ENCODE results near the gene SIRPA.

Gene SIRPA

GRCh38 chr20:1870323-1870722 is 24.9 kb upstream of the SIRPA start:
- DNase-seq (ENCODE audit: low read depth in 2 of 2): no peak

- DNase-seq (ENCODE audit: low read depth in 2 of 2): no peak
These were observed 24.2 kb upstream of the SIRPA start for GRCh38 chr20:1870792-1871550.

- DNase-seq (ENCODE audit: low read depth in 2 of 2): no peak
These were observed 23.3 kb upstream of the SIRPA start for GRCh38 chr20:1871807-1872458.

GRCh38 chr20:1872459-1873097 is 22.6 kb upstream of the SIRPA start:
- DNase-seq (ENCODE audit: low read depth in 2 of 2): no peak

GRCh38 chr20:1874450-1875182 is 20.6 kb upstream of the SIRPA start:
- no peak for DNase-seq (ENCODE audit: low read depth in 2 of 2)

GRCh38 chr20:1875183-1875554 is 20.0 kb upstream of the SIRPA start:
- DNase-seq (ENCODE audit: low read depth in 2 of 2): no peak

- DNase-seq (ENCODE audit: low read depth in 2 of 2): no peak
These were observed 19.4 kb upstream of the SIRPA start for GRCh38 chr20:1875762-1876161.

GRCh38 chr20:1876217-1876921 is 18.8 kb upstream of the SIRPA start:
- DNase-seq (ENCODE audit: low read depth in 2 of 2): no peak

GRCh38 chr20:1876975-1877608 is 18.1 kb upstream of the SIRPA start:
- DNase-seq (ENCODE audit: low read depth in 2 of 2): no peak

- no peak for DNase-seq (ENCODE audit: low read depth in 2 of 2)
These were observed 17.5 kb upstream of the SIRPA start for GRCh38 chr20:1877609-1878200.

- DNase-seq (ENCODE audit: low read depth in 2 of 2): no peak
These were observed 15.8 kb upstream of the SIRPA start for GRCh38 chr20:1879369-1879768.

- DNase-seq (ENCODE audit: low read depth in 2 of 2): no peak
These were observed 15.3 kb upstream of the SIRPA start for GRCh38 chr20:1879934-1880333.

GRCh38 chr20:1880529-1881239 is 14.5 kb upstream of the SIRPA start:
- DNase-seq (ENCODE audit: low read depth in 2 of 2): no peak

GRCh38 chr20:1881240-1881835 is 13.9 kb upstream of the SIRPA start:
- no peak for DNase-seq (ENCODE audit: low read depth in 2 of 2)

GRCh38 chr20:1882026-1882425 is 13.2 kb upstream of the SIRPA start:
- DNase-seq (ENCODE audit: low read depth in 2 of 2): no peak

GRCh38 chr20:1883986-1884385 is 11.2 kb upstream of the SIRPA start:
- no peak for DNase-seq (ENCODE audit: low read depth in 2 of 2)

- DNase-seq (ENCODE audit: low read depth in 2 of 2): no peak
These were observed 10.0 kb upstream of the SIRPA start for GRCh38 chr20:1885254-1885653.

- DNase-seq (ENCODE audit: low read depth in 2 of 2): no peak
These were observed 9.1 kb upstream of the SIRPA start for GRCh38 chr20:1885940-1886693.

GRCh38 chr20:1887321-1887720 is 7.9 kb upstream of the SIRPA start:
- no peak for DNase-seq (ENCODE audit: low read depth in 2 of 2)
